HG02642 (cell line): ENCODE results near the gene GRK5.

Experiments
- ATAC-seq: cut with Tn5 transposase; IDR thresholded peaks from one replicate; pipeline ENCODE4 v1.9.1; 2021; ENCODE audit warnings: mild to moderate bottlenecking; ENCODE audit not compliant: unreplicated experiment, poor library complexity

The GRK5 gene

DNA sequence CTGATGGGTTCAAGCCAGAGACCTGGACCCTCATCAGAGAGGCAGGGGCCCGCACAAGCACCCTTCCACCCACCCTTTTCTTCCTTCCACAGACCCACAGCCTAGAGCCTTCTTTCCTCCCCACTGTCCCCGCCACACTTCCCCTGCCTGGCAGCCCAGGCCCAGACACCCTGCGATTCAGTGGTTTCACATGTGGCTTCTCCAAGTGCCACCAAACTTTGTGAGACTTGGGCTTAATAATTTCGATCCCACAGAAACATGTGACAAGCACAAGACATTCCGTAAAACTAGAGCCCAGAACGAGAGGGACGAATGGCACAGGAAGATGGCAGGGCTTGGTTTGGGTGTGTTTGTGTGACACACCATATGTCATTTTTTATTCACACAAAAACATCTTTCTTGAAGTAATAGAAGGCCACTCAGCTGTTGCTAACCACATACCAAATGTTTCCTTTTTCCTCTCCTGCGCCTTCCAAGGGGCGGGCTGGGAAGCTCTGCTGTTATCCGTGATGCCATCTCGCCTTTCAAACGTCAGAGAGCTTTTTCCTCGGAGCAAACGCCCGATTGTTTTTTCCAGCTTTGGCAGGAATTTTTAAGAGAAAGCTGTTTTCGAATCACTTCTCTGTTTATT, 162.9 kb downstream of the GRK5 start:
- no peak for ATAC-seq

DNA sequence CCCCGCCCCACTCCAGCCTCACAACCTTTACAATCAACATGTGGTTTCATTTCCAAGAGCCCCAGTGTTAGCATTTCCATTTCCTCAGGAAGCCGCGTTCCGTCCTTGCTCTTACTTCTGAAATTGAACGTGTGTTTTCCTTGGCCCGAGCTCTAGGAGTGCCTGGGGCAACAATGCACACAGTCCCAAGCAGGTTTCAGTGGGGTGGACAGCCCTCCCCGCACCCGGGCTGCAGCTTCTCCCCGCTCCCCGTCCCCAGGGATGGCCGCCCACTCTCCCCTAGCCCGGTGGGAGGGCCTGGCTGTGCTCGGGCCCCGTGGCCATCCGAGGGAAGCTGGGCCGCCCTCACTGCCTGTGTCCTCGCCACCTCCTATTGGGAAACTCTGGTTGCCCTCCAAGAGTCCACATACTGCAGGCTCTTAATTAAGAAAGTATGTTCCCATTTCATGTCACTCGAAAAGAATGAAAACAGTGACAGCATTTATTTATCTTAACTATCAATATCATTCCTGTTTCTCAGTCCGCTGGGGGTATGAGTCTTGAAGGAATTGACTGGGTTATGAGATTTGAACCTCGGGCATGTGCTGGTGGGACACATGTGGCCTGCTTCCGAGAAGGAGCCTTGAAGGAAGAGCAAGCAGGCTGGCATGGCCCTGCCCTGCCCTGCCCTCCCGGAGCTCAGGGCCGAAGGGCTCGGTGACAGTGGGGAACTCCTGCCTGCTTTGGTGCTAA, 163.8 kb downstream of the GRK5 start:
- no peak for ATAC-seq

DNA sequence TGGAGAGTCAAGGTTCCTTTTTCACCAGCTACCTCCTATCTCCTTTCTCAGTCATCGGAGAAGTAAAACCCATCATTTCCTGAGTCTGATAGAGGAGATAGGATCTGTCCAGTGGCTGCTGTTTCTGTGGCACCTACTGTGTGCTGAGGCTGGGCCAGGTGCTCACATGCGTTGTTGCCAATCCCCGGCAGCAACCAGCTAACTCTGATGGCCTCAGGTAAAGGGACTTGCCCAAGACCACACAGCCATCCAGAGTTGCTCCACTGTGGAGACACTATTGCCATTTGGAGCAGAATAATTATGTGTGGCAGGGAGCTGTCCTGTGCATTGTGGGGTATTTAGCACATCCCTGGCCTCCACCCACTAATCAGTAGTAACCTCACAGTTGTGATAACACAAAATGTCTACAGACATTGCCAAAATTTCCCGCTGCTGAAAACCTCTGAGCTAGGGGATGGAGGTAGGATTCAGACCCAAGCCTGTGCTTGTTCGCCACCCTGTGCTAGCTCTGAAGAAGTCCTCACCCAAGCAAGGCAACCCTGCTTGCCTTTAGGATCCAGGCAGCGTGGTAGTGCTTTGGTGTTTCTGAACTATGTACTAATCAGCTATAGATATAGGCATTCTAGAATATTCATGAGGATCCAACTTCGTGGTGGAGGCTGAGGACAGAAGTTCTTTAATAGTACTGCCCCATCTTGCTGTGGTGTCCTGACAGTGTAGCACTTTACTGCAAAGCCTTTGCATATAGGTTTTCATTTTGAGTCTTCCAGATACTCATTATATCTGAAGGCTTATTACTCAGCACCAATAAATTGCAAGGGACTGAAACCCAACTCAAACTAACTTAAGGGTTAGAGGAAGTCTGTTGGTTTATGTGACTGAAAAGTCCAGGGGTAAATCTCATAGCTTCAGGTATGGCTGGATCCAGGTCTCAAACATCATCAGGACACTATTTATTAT, 164.6 kb downstream of the GRK5 start:
- ATAC-seq = peak; percentile 36

DNA sequence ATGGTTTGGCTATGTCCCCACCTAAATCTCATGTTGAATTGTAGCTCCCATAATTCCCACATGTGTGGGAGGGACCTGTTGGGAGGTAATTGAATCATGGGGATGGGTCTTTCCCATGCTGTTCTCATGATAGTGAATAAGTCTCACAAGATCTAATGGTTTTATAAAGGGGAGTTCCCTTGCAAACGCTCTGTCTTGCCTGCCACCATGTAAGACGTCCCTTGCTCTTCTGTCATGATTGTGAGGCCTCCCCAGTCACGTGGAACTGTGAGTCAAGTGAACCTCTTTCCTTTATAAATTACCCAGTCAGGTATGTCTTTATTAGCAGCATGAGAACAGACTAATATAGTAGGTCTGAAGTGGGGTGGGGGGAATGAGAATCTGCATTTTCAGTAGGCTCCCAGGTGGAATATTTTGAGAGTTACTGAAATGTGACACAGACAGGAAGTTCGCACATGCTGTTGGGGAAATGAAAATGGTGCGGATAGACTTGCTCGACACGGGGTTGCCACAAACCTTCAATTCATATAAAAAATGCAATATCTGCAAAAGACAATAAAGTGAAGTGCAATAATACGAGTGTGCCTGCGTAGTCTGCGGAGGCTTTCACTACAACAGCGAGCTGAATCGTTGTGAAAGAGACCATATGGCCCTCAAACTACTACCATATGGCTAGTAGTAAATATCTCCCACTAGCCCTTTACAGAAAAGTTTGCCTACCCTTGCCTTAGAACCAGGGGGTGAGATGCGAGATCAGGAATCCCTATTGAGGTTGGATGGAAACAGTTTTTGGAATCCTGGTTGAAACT, 166.1 kb downstream of the GRK5 start:
- no peak for ATAC-seq

DNA sequence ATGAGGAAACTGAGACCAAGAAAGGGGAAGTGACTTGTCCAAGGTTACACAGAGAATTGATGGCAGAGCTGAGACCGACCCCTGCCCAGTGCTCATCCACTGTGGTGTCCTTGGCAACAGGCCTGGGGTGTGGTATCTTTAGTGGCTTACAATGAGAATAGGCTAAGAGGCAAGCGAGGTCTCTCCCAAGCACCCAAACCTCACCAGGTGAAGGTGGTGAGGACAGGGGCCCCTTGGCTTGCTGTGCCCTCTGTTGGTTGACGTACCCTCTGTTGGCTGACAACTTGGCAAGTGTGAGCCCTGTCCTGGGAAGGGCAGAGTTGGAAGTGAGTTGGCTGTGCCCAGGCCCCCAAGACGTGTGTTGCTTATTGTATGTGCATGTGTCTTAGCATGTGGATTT, 166.9 kb downstream of the GRK5 start:
- no peak for ATAC-seq

DNA sequence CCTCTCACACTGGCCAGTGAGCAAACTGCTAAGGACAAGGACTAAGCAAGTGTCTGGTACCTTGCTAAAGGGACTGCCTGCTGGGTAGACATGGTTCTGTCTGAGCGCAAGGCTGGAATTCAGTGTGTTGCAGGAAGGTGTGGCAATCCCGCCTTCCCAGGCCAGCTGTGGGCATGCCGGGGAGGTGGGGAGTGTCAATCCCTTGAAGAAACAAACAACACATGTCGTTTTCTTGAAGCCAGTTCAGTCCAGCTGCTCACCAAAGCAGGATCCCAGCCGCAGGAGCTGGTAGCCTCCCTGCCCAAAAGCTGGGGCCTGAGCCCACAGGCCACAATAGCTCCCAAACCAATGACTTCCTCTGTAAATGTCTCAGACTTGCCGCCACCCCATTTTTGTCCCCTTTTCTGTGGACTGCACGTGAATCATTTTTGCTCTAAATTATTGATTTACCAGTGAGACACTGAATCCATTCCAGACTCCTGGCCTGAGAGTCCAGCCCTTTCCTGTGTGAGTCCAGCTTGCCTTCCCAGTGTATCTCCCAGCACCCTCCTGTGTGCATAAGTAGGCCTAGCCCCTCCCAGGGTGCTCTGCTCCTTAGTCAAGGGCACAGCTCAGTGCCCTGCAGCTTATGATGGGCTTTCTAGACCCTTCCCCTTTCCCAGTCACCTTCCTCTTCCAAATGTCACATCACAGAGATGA, 168.4 kb downstream of the GRK5 start:
- ATAC-seq = no peak

DNA sequence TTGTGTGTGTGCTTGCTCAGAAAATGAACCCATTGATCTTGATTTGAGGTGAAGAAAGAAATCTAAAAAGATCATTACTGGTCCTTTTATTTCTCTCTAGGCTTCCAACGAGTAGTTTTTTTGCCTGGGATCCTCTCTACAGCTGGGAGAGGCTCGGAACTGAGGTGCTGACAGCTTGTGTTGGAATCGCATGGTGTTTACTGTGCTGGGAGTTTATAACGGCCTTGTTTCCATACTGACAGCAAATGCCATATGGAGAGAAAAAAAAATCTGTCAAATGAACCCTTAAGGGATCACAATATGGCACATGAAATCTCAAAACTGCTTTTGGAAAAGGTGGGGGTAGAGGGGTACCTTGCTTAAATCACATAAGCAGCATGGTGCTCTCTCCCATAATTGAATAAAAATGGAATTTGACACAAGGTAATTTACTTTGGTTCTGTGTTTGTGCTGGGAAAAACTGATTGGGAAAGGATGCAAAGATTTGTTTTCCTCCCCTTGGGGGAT, 170.1 kb downstream of the GRK5 start:
- no peak for ATAC-seq

DNA sequence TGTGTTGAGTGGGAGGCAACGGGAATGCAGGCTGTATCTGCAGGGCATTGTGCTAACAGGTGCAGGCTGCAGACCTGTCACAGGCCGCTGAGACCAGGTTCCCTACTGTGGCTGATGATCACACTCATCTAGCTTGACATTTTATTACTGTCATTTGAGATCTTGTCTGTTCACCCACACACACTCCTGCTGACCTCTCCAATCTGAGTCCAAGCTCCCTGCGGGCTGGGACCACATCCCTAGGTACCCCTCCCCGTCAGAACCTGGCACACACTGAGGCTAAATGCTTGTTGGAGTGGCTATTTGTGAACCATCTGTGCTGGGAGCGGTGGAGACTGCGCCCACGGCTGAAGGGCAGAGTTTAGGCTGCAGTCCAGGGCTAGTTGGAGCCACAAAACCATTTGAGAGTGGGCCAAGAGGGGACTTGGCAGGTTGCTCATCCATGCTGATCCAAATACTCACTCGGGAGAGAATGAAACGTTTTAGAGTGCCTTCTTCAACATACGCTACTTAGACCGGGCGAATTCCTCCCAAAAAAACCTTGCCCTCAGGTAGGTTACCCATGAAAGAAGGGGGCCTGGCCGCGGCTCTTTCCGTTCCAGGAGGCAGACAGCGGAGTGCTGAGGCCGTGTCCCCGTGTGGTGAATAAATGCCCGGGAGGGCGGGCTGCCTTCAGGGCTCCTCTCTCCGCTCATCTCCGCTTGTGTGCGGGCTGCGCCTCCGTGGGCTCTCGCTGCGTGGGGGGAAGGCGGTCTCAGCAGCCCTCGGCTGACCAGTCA, 170.8 kb downstream of the GRK5 start:
- no peak for ATAC-seq

DNA sequence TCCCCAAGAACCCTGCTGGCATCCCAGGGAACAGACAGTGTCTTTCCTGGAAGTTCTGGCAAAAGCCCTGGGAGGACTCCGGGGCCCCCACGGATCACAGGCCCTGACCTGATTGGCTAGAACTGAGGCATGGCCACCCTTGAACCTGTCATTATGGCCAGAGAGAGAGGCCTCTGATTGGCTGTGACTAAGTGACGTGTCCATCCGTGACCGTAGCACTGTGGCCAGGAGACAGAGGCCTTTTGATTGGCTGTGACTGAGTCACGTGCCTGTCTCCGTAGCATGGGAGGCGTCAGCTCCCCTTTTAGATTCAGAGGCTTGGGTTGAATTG, 171.3 kb downstream of the GRK5 start:
- no peak for ATAC-seq

DNA sequence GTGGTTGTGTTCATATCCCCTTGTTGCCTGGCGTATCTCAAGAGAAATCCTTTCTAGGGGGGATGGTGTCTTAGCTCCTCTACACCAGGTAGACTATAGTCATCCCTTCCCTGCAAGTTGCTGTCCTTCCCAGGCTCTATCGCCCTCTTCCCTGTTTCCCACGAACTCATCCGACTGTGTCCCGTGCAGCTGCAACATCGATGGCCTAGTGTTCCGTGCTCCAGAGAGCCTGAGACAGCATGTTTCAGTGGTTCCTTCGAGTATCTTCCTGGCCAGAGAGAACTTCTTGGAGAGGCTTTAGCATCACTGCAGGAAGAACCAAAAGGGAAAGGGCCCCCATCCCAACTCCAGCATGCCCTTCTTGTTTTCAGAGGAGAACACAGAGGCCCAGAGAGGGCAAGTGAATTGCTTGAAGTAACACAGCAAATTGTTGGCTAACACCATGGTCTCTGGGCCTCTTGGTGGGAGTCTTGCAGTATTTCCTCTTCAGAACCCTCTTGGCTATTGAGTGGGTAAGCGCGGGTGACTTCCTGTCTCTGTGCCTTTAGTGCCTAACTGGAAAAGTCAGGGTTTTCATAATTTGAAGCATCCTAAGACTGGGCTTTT, 172.2 kb downstream of the GRK5 start:
- ATAC-seq = no peak

DNA sequence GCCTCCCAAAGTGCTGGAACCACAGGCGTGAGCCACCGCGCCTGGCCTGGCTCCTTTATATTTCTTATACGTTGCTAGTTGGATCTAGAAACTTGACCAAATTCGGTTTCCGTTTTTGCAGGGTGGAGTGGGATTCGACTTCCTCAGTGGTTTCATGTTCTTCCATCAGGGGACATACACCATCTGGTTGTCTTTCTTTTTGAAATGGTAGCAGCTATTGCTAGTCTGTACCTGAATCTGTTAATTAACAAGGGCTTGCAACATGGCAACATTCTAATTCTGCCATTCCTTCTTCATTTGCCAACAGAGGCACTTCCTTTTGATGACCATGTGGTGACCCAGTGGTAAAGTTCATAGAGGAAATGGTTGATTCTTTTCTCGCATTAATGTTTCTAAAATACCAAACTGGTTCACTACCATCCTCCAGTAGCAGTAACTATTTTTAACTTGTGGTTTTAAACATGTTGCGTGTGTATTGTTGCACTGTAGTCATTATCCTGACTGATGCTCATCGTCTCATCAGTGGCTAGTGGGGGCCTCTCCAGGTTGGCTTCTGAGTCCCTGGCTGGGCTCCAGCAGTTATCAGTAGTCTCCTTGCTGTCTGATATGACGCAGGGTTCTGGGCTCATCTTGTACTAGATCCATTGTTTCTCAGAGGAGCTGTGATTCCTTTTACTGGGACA, 175.9 kb downstream of the GRK5 start:
- no peak for ATAC-seq

DNA sequence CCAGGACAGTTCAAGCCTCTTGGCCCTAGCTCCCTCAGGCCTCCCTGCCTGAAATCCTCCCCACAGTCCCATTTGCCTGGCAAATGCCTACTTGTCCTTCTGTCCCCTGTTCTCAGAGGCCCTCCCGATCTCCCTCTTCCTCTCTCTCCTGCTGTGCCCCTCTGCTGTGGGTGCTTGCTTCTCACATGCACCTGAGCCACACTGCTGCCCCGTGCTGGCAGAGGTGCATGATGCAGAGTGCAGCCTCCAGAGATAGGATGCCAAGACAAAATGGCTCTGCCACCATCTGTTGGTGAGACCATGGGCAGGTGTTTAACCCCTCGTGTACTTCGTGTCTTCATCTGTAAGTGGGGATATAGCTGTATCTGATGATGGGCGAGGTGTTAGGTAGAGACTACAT, 176.8 kb downstream of the GRK5 start:
- ATAC-seq = no peak

DNA sequence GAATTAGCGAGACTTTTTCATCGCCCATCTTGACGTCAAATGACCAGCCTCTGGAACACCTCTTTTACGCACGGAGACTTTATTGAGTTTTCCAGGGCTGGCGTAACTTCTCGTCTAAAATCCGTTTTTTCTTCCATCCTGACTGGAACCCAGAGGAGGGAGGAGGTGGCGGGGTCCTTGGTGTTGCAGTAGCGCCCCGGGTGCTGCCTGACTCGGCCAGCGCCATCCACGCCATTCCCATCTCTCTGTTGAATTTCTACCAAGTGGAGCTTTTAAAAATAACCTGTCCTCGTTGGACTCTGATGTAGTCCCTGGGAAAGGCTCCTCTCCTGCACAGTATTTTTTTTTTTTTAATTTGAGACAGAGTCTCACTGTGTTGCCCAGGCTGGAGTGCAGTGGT, 179.3 kb downstream of the GRK5 start:
- no peak for ATAC-seq

DNA sequence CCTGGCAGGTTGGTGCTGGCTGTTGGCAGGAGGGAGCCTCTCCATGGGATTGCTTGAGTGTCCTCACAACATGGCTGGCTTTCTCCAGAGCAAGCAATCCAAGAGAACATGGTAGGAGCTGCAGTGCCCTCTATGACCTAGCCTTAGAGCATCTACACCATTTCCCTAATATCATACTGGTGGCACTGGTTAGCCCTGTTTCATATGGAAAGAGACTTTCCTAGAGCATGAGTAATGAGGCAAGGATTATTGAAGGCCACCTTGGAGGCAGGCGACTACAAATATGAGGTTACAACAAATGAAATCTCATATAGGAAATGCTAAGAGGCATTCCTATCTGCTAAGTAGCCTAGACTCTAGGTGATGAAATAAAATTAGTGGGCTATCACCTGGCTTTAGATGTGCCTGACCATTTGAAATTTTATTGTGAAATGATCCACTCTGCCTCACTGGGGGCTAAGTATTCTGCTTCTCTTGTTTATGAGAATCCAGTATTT, 181.5 kb downstream of the GRK5 start:
- ATAC-seq = no peak

DNA sequence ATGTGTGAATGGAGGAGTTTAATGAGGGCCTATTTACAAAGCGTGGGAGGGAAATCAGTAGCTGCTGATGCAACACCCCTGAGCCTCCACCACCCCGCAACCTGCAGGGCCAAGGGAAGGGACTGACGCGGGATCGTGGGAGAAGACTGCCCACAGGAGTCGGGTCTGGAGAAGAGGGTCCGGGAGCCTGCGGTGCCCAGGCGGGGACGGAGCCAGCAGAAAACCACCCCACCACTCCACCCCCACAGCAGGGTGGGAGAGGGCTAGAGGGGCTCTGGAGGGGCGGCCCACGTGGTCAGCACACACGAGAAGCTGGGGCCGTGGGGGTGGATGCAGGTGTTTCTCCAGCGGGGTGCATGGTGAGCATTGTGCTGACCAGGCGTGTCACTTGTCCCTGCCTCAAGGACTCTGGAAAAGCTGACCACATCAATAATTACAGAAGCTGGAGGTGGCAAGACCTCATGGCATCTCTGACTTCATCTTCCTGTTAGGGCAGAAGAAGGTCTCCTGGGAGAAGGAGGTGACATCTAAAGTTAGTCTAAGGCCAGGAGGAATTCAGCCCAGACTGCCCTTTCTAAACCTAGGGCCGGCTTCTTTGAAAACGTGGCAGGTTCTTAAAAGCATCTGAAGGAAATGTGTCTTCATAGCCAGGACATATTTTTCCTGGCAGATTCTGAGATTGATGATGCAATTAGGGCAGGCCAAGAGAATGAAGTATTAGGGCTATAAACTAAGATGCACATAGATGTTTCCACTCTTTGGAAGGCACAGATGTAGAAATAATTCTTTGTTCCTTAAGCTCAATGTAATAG, 184.3 kb downstream of the GRK5 start:
- no peak for ATAC-seq

DNA sequence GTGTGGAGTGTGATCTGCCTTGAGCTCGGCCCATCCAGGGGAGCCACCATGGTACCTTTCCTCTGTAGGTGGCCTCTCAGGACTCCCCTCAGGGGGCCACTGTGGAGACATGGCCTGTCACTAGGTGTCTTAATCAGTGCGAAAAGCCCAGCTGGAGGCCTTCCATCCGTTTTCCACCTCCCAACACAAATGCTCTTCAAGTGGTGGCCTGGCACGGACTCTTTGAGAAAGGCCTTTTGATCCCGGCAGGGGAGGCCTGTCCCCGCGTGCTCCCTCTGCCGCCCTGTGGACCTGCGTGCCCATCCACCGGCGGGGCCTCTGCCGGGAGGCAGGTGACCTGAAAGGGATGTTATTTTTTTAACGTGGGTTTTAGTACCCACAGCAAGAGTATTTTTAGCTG, 185.6 kb downstream of the GRK5 start:
- ATAC-seq = no peak

DNA sequence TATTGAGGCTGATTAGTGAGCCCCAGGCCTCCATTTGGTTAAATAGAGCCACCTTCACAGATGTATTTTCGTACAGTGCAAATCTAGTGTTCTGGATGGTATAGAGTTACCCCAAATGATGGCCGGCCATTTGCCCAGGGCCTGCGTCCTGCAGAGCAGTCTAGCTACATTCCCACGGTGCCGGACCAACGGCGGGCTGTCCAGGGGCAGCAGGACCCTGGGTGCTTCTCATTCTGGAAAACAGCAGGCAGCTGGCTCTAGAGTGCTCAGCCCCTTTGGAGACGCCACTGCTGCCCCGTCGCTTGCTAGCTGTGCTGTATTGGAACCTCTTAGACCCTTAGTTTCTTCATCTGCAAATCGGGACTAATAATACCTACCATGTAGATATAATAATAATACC, 186.1 kb downstream of the GRK5 start:
- no peak for ATAC-seq
